ENCODE data around the gene ATP2B1. TPM values are rescaled to one million over a fixed set of nuclear protein-coding genes. Genes with fewer than 3 reads are reported as not detected.

ATP2B1 gene
- total RNA-seq, 1 experiment from 2014 or later: 20.6 TPM

- no peak overlapping the region for H3K4ac ChIP-seq (ENCODE audit: low read depth, low read length)
- H4K5ac ChIP-seq (ENCODE audit: insufficient read length, low read depth, low read length): no peak overlapping the region
- no peak overlapping the region for H3K56ac ChIP-seq (ENCODE audit: insufficient read length, low read depth, low read length)
- H3K27me3 ChIP-seq (ENCODE audit: insufficient read depth, low read length): no peaks in the 10 kb centered on the region
- no peak overlapping the region for H3K9ac ChIP-seq (ENCODE audit: extremely low read depth, insufficient read length, low read length)
- H3K79me2 ChIP-seq (ENCODE audit: insufficient read depth, low read length): no peaks in the 10 kb centered on the region
- DNase-seq: no peak
- H2BK120ac ChIP-seq (ENCODE audit: low read depth, low read length, poor library complexity, severe bottlenecking): no peak overlapping the region
- no peak overlapping the region for H3K14ac ChIP-seq (ENCODE audit: insufficient read depth, low read length)
- Mint-ChIP-seq H3K27ac (no peak overlapping the region), H3K27me3 (ENCODE audit: low read depth) (no peaks in the 10 kb centered on the region), H3K9me3 (no peaks in the 10 kb centered on the region; a peak in 1 of 5 replicates), H3K4me1 (no peaks in the 10 kb centered on the region), H3K36me3 (ENCODE audit: insufficient read depth in 1 of 3, low read depth in 3 of 3) (no peaks in the 10 kb centered on the region), H3K4me3 (no peak overlapping the region)
- no CpG with 5 or more reads among the region's 5 CpGs for WGBS (ENCODE audit: extremely low coverage, insufficient read length, low lambda C conversion rate)
- no peak overlapping the region for H3T11ph ChIP-seq (ENCODE audit: low read length)
- no peak overlapping the region for H4K8ac ChIP-seq (replicated peaks; ENCODE audit: insufficient read length, low read depth, low read length)
- TF ChIP-seq, protein P1, sequence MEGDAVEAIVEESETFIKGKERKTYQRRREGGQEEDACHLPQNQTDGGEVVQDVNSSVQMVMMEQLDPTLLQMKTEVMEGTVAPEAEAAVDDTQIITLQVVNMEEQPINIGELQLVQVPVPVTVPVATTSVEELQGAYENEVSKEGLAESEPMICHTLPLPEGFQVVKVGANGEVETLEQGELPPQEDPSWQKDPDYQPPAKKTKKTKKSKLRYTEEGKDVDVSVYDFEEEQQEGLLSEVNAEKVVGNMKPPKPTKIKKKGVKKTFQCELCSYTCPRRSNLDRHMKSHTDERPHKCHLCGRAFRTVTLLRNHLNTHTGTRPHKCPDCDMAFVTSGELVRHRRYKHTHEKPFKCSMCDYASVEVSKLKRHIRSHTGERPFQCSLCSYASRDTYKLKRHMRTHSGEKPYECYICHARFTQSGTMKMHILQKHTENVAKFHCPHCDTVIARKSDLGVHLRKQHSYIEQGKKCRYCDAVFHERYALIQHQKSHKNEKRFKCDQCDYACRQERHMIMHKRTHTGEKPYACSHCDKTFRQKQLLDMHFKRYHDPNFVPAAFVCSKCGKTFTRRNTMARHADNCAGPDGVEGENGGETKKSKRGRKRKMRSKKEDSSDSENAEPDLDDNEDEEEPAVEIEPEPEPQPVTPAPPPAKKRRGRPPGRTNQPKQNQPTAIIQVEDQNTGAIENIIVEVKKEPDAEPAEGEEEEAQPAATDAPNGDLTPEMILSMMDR (conservative IDR thresholded peaks at IDR 0.05): no peak
- H4K20me1 ChIP-seq (ENCODE audit: control insufficient read depth, insufficient read depth, insufficient read length): no peaks in the 10 kb centered on the region
- H2BK20ac ChIP-seq (ENCODE audit: low read depth, low read length, poor library complexity, severe bottlenecking): no peak overlapping the region
- no peak overlapping the region for H2BK15ac ChIP-seq (ENCODE audit: low read depth, low read length)
- H2AK5ac ChIP-seq (ENCODE audit: insufficient read length, low read length): no peak overlapping the region
- no peak overlapping the region for H2BK12ac ChIP-seq (ENCODE audit: insufficient read length, low read depth, low read length)
- no peak overlapping the region for H4K91ac ChIP-seq (ENCODE audit: insufficient read length, low read depth, low read length)
- no peak overlapping the region for H3K18ac ChIP-seq (ENCODE audit: insufficient read length, low read depth, low read length)
- no peak overlapping the region for H3K27ac ChIP-seq (ENCODE audit: insufficient read length, low read depth, low read length)
- H3K9me3 ChIP-seq (ENCODE audit: control insufficient read depth, low read depth, low read length): no peaks in the 10 kb centered on the region
- no peak overlapping the region for H3K4me2 ChIP-seq (ENCODE audit: insufficient read depth, insufficient read length, low read length)
- H3K23me2 ChIP-seq (ENCODE audit: insufficient read length, low read depth, low read length, poor library complexity, severe bottlenecking): no peaks in the 10 kb centered on the region
- H2AFZ ChIP-seq (ENCODE audit: low read length): no peak overlapping the region
- H3K23ac ChIP-seq (ENCODE audit: insufficient read length, low read depth, low read length): no peak overlapping the region
- no peaks in the 10 kb centered on the region for H3K4me1 ChIP-seq (ENCODE audit: insufficient read depth, low read length)
- H2BK5ac ChIP-seq (ENCODE audit: insufficient read length, low read length): no peak overlapping the region
- H3K79me1 ChIP-seq (ENCODE audit: insufficient read depth, low read depth, low read length, poor library complexity, severe bottlenecking): no peaks in the 10 kb centered on the region
These were observed 48.2 kb upstream of the ATP2B1 start for GRCh38 chr12:89756585-89757398.
